ENCODE data around the gene ZNF436. TPM values are rescaled to one million over a fixed set of nuclear protein-coding genes. Genes with fewer than 3 reads are reported as not detected.

ZNF436 gene
- total and polyA plus RNA-seq, 2 of the 8 experiments (the other 6 are each of a cell fraction or from before 2014, with no cell fraction given), result 0.65 to 1.8 TPM

- TF ChIP-seq RNF2 (IDR thresholded peaks at IDR 0.05; ENCODE audit: borderline replicate concordance, low read depth, low read length, missing control alignments, poor library complexity, severe bottlenecking), result no peak
- TF ChIP-seq PHF8 (conservative IDR thresholded peaks at IDR 0.05; ENCODE audit: low read depth, low read length), result peak; percentile 78
These were observed 25.3 kb downstream of the ZNF436 start, which contains the start of gene HNRNPR (continued) for GRCh38 chr1:23344111-23344986.
